Ectodermal cell (in vitro differentiated cells): ENCODE data around the gene RAB29.

Source experiments
- H3K27ac ChIP-seq: 2 replicates; pipeline ENCODE4 v1.7.0; 2013; ENCODE audit warnings: mild to moderate bottlenecking, low read depth, low read length; ENCODE audit not compliant: insufficient read depth, poor library complexity, severe bottlenecking
- H3K27me3 ChIP-seq: 2 replicates; pipeline ENCODE4 v1.7.0; 2013; ENCODE audit warnings: mild to moderate bottlenecking, low read length; ENCODE audit not compliant: insufficient read depth, control insufficient read depth, poor library complexity, severe bottlenecking
- H3K36me3 ChIP-seq: one replicate; pipeline ENCODE4 v1.7.0; 2013; ENCODE audit warnings: low read length; ENCODE audit not compliant: control insufficient read depth, insufficient read depth
- H3K4me1 ChIP-seq: one replicate; pipeline ENCODE4 v1.7.0; 2013; ENCODE audit warnings: low read length; ENCODE audit not compliant: control insufficient read depth, insufficient read depth
- H3K4me3 ChIP-seq: 2 replicates; pipeline ENCODE4 v1.7.0; 2013; ENCODE audit warnings: low read depth, low read length, control low read depth; ENCODE audit not compliant: insufficient read depth
- H3K9me3 ChIP-seq: 2 replicates; pipeline ENCODE4 v1.7.0; 2013; ENCODE audit warnings: mild to moderate bottlenecking, low read length, moderate library complexity; ENCODE audit not compliant: control insufficient read depth
- WGBS, 2 experiments: methylation state at CpG; one replicate each; pipeline ENCODE4 v1.1.7; 2013; ENCODE audit warnings: missing lambda C conversion rate in 2 of 2; 5-methylcytosine and 5-hydroxymethylcytosine counted together

Gene RAB29

GRCh38 chr1:205748403-205749233 is 26.7 kb downstream of the RAB29 start:
- Histone ChIP-seq H3K36me3 (no peaks in the 10 kb centered on the region), H3K4me3 (peak overlapping the region; percentile 97), H3K4me1 (peaks cover 17% of the 10 kb centered on the region), H3K27me3 (no peaks in the 10 kb centered on the region), H3K27ac (peak overlapping the region; percentile 70), H3K9me3 (no peaks in the 10 kb centered on the region)
- WGBS, 2 experiments = 4 to 5% methylated on average over 25 of the region's 25 CpGs

GRCh38 chr1:205746757-205747412 is 28.4 kb downstream of the RAB29 start:
- Histone ChIP-seq H3K27ac (no peak overlapping the region), H3K4me3 (peak overlapping the region; percentile 10), H3K9me3 (no peaks in the 10 kb centered on the region), H3K4me1 (peaks cover 17% of the 10 kb centered on the region), H3K27me3 (no peaks in the 10 kb centered on the region), H3K36me3 (peaks cover 4% of the 10 kb centered on the region)
- 85 to 90% methylated on average over 5 of the region's 5 CpGs for WGBS, 2 experiments

GRCh38 chr1:205744403-205744802 is 30.9 kb downstream of the RAB29 start:
- 86 to 91% methylated on average over 7 to 8 of the region's 8 CpGs for WGBS, 2 experiments
- Histone ChIP-seq H3K27me3 (no peaks in the 10 kb centered on the region), H3K9me3 (no peaks in the 10 kb centered on the region), H3K27ac (no peak overlapping the region), H3K36me3 (peaks cover 11% of the 10 kb centered on the region), H3K4me3 (no peak overlapping the region), H3K4me1 (peaks cover 17% of the 10 kb centered on the region)

- H3K36me3 ChIP-seq = peaks cover 12% of the 10 kb centered on the region
- no peaks in the 10 kb centered on the region for H3K27me3 ChIP-seq
- H3K9me3 ChIP-seq = no peaks in the 10 kb centered on the region
- 37 to 40% methylated on average over 4 of the region's 4 CpGs for WGBS, 2 experiments
- H3K4me3 ChIP-seq = no peak overlapping the region
- no peak overlapping the region for H3K27ac ChIP-seq
- H3K4me1 ChIP-seq = peaks cover 17% of the 10 kb centered on the region
These were observed 31.3 kb downstream of the RAB29 start for GRCh38 chr1:205743977-205744376.

- H3K9me3 ChIP-seq = no peaks in the 10 kb centered on the region
- peaks cover 9% of the 10 kb centered on the region for H3K4me1 ChIP-seq
- no peaks in the 10 kb centered on the region for H3K27me3 ChIP-seq
- H3K27ac ChIP-seq = no peak overlapping the region
- peaks cover 12% of the 10 kb centered on the region for H3K36me3 ChIP-seq
- whole genome bisulfite sequencing, 2 experiments = 91 to 100% methylated on average over 1 of the region's 1 CpG
- H3K4me3 ChIP-seq = no peak overlapping the region
These were observed 33.6 kb downstream of the RAB29 start for GRCh38 chr1:205741681-205742080.

- no peak overlapping the region for H3K27ac ChIP-seq
- H3K27me3 ChIP-seq = no peaks in the 10 kb centered on the region
- no peak overlapping the region for H3K4me3 ChIP-seq
- WGBS, 2 experiments = 76 to 77% methylated on average over 5 of the region's 5 CpGs
- peaks cover 12% of the 10 kb centered on the region for H3K36me3 ChIP-seq
- H3K9me3 ChIP-seq = no peaks in the 10 kb centered on the region
- H3K4me1 ChIP-seq = peaks cover 4% of the 10 kb centered on the region
These were observed 35.7 kb downstream of the RAB29 start for GRCh38 chr1:205739348-205740160.

- WGBS, 2 experiments = 89 to 93% methylated on average over 1 of the region's 1 CpG
- Histone ChIP-seq H3K27ac (no peak overlapping the region), H3K9me3 (no peaks in the 10 kb centered on the region), H3K36me3 (peaks cover 8% of the 10 kb centered on the region), H3K4me3 (no peak overlapping the region), H3K4me1 (no peaks in the 10 kb centered on the region), H3K27me3 (no peaks in the 10 kb centered on the region)
These were observed 40.1 kb downstream of the RAB29 start for GRCh38 chr1:205735218-205735617.

- Histone ChIP-seq H3K36me3 (peaks cover 6% of the 10 kb centered on the region), H3K27ac (no peak overlapping the region)
These were observed 41.7 kb downstream of the RAB29 start for GRCh38 chr1:205733438-205734175.

GRCh38 chr1:205729945-205730610 is 45.2 kb downstream of the RAB29 start:
- no peak overlapping the region for H3K27ac ChIP-seq
- 94 to 95% methylated on average over 9 of the region's 9 CpGs for WGBS, 2 experiments
- no peaks in the 10 kb centered on the region for H3K9me3 ChIP-seq
- no peaks in the 10 kb centered on the region for H3K27me3 ChIP-seq
- no peak overlapping the region for H3K4me3 ChIP-seq
- no peaks in the 10 kb centered on the region for H3K4me1 ChIP-seq
- H3K36me3 ChIP-seq = peaks cover 18% of the 10 kb centered on the region

More at GRCh38 chr1:205733438-205734175, 41.7 kb downstream of the RAB29 start:
- WGBS, 2 experiments = 86 to 91% methylated on average over 2 of the region's 2 CpGs
- Histone ChIP-seq H3K4me1 (no peaks in the 10 kb centered on the region), H3K9me3 (no peaks in the 10 kb centered on the region), H3K27me3 (no peaks in the 10 kb centered on the region), H3K4me3 (no peak overlapping the region)
